ENCODE measurements around the gene PPP3CA. TPM values are rescaled to one million over a fixed set of nuclear protein-coding genes. Genes with fewer than 3 reads are reported as not detected.

The PPP3CA gene
- total RNA-seq (2014; rRNA removed; shearing (Covaris generic)) (42.3 and 57.0 TPM in 2 replicates), polyA plus RNA-seq (2016; fragmentation: Nextera tagmentation; extraction: Ambion mirVana) (40.9 and 42.8 TPM in 2 replicates)

DNA sequence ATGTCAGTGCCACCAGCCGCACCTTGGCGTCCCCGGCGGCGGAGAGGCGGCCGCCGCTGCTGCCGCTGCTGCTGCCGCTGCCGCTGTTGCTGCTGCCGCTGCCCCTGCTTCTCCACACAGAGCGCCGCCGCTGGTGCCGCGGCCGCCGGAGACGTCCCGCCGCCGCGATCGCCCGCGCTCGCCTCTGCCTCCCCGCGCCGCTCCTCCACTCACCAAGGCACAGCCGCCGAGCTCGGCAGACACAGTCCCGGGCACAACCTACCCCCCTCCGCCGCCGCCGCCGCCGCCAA lies at the start of gene PPP3CA:
TSS of gene PPP3CA (minus strand) at position 260 of the 290 bp plus-strand sequence.
- Histone ChIP-seq H3K27me3 (replicated peaks; ENCODE audit: insufficient read depth) (no peaks in the 10 kb centered on the region), H3K36me3 (ENCODE audit: low read depth) (no peaks in the 10 kb centered on the region)
- in situ Hi-C loops (cut with MboI): no loop called here

DNA sequence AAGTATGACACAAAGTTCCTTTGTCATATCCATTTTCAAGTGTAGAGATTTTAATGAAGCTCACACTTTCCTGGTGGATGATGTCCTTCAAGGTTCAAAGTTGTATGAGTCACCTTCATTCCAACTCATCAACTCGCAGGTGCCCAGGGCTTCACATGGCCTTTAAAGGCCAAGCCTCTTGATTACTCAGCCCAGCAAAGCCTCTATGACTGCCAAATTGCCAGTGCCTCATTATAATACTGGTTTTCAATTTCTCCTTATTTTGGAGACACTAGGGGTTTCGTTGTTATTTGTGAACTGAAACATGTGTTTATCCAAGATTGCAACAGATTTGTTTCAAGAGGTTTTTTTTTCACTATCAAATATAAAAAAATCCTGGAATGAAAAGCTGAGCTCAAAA lies 45.9 kb upstream of the PPP3CA start:
- in situ Hi-C loops (cut with MboI): no loop called here

More for the DNA sequence above, at the start of gene PPP3CA:
- Histone ChIP-seq H3F3A (ENCODE audit: insufficient read depth) (peaks cover 19% of the 10 kb centered on the region), H2AFZ (peak within 1 kb of the TSS; percentile 92), H3K9me2 (ENCODE audit: insufficient read depth) (no peaks in the 10 kb centered on the region), H3K4me3 (peak within 1 kb of the TSS; percentile 96), H3K4me2 (ENCODE audit: unreplicated experiment) (peak within 1 kb of the TSS; percentile 95), H4K20me1 (ENCODE audit: insufficient read depth) (no peaks in the 10 kb centered on the region), H3K9ac (peak within 1 kb of the TSS; percentile 84), H3K4me1 (ENCODE audit: insufficient read depth) (peaks cover 20% of the 10 kb centered on the region), H3K9me3 (ENCODE audit: low read depth) (no peaks in the 10 kb centered on the region), H3K27ac (peak within 1 kb of the TSS; percentile 83), H3K79me2 (ENCODE audit: insufficient read depth) (peaks cover 38% of the 10 kb centered on the region)
- no peak for TF ChIP-seq EZH2 (IDR thresholded peaks at IDR 0.05; ENCODE audit: insufficient read depth, poor library complexity, severe bottlenecking)
- no peak for TF ChIP-seq EZH2phosphoT487 (IDR thresholded peaks at IDR 0.05; ENCODE audit: insufficient read depth, low read depth)
- WGBS, 2 experiments (ENCODE audit: low coverage in 1 of 2, low lambda C conversion rate in 2 of 2, missing lambda C conversion rate in 2 of 2): 0 to 8% methylated on average over 2 to 41 of the region's 41 CpGs
- no peak for DNase-seq

GRCh38 chr4:101370663-101371210 lies 23.4 kb upstream of the PPP3CA start:
- TF ChIP-seq EZH2phosphoT487 (IDR thresholded peaks at IDR 0.05; ENCODE audit: insufficient read depth, low read depth) (no peak), EZH2 (IDR thresholded peaks at IDR 0.05; ENCODE audit: insufficient read depth, poor library complexity, severe bottlenecking) (no peak)
- Histone ChIP-seq H3K4me2 (ENCODE audit: unreplicated experiment) (no peak overlapping the region), H2AFZ (no peak overlapping the region), H3F3A (ENCODE audit: insufficient read depth) (peaks cover 23% of the 10 kb centered on the region), H4K20me1 (ENCODE audit: insufficient read depth) (no peaks in the 10 kb centered on the region), H3K79me2 (ENCODE audit: insufficient read depth) (no peaks in the 10 kb centered on the region), H3K9ac (no peak overlapping the region), H3K27ac (no peak overlapping the region), H3K9me3 (ENCODE audit: low read depth) (no peaks in the 10 kb centered on the region), H3K9me2 (ENCODE audit: insufficient read depth) (no peaks in the 10 kb centered on the region; the same call in 1 of the 2 replicates), H3K4me1 (ENCODE audit: insufficient read depth) (peaks cover 23% of the 10 kb centered on the region), H3K4me3 (no peak overlapping the region), H3K36me3 (ENCODE audit: low read depth) (no peaks in the 10 kb centered on the region), H3K27me3 (replicated peaks; ENCODE audit: insufficient read depth) (no peaks in the 10 kb centered on the region)
- 74 to 75% methylated on average over 5 of the region's 5 CpGs for WGBS, 2 experiments (ENCODE audit: low coverage in 1 of 2, low lambda C conversion rate in 2 of 2, missing lambda C conversion rate in 2 of 2)
- in situ Hi-C loops (cut with MboI): no loop called here
- DNase-seq: no peak

More for the DNA sequence above, 45.9 kb upstream of the PPP3CA start:
- no peak for TF ChIP-seq EZH2phosphoT487 (IDR thresholded peaks at IDR 0.05; ENCODE audit: insufficient read depth, low read depth)
- no peak for TF ChIP-seq EZH2 (IDR thresholded peaks at IDR 0.05; ENCODE audit: insufficient read depth, poor library complexity, severe bottlenecking)
- no peaks in the 10 kb centered on the region for H3K9me3 ChIP-seq (ENCODE audit: low read depth)
- no peaks in the 10 kb centered on the region for H3K9me2 ChIP-seq (ENCODE audit: insufficient read depth)
- no peak overlapping the region for H3K4me3 ChIP-seq
- H3K27me3 ChIP-seq (replicated peaks; ENCODE audit: insufficient read depth): no peaks in the 10 kb centered on the region
- H4K20me1 ChIP-seq (ENCODE audit: insufficient read depth): no peaks in the 10 kb centered on the region
- H3K27ac ChIP-seq: no peak overlapping the region
- no peaks in the 10 kb centered on the region for H3F3A ChIP-seq (ENCODE audit: insufficient read depth)
- peak; percentile 64 for DNase-seq
- no peaks in the 10 kb centered on the region for H3K79me2 ChIP-seq (ENCODE audit: insufficient read depth)
- no peaks in the 10 kb centered on the region for H3K36me3 ChIP-seq (ENCODE audit: low read depth)
- no peak overlapping the region for H3K9ac ChIP-seq
- no peak overlapping the region for H3K4me2 ChIP-seq (ENCODE audit: unreplicated experiment)
- peaks cover 8% of the 10 kb centered on the region for H3K4me1 ChIP-seq (ENCODE audit: insufficient read depth)
- no peak overlapping the region for H2AFZ ChIP-seq
- 0 to 4% methylated on average over 2 of the region's 2 CpGs for WGBS, 2 experiments (ENCODE audit: low coverage in 1 of 2, low lambda C conversion rate in 2 of 2, missing lambda C conversion rate in 2 of 2)

DNA sequence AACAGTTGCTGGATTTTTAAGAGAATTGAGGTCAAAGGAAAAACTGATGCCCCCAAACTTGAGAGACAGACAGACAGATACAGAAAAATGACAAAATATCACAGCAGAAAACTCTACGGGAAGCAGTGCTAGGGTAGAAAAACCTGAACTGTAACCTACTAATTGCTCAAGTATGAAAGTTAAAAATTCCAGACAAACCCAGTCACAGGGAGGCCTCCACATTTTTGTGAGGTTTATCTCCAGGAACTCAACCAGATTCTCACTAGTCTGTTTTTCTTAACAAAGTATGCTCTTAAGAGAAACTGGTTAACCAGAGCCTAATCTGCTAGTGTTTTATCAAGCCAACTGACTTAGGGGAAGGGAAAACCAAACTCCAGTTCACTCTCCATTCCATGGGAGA lies 19.9 kb upstream of the PPP3CA start:
- H3K9ac ChIP-seq: peak overlapping the region; percentile 31; the same call in 1 of the 2 replicates
- no peaks in the 10 kb centered on the region for H3K36me3 ChIP-seq (ENCODE audit: low read depth)
- no peaks in the 10 kb centered on the region for H3K9me3 ChIP-seq (ENCODE audit: low read depth)
- no peaks in the 10 kb centered on the region for H4K20me1 ChIP-seq (ENCODE audit: insufficient read depth)
- TF ChIP-seq EZH2phosphoT487 (IDR thresholded peaks at IDR 0.05; ENCODE audit: insufficient read depth, low read depth) (no peak), EZH2 (IDR thresholded peaks at IDR 0.05; ENCODE audit: insufficient read depth, poor library complexity, severe bottlenecking) (no peak)
- DNase-seq: peak; percentile 86
- peak overlapping the region; percentile 75 for H3K27ac ChIP-seq
- no peaks in the 10 kb centered on the region for H3K27me3 ChIP-seq (replicated peaks; ENCODE audit: insufficient read depth)
- H3K79me2 ChIP-seq (ENCODE audit: insufficient read depth): no peaks in the 10 kb centered on the region
- H3K4me3 ChIP-seq: no peak overlapping the region
- 0 to 4% methylated on average over 1 of the region's 1 CpG for WGBS, 2 experiments (ENCODE audit: low coverage in 1 of 2, low lambda C conversion rate in 2 of 2, missing lambda C conversion rate in 2 of 2)
- in situ Hi-C loops (cut with MboI): no loop called here
- peaks cover 23% of the 10 kb centered on the region for H3F3A ChIP-seq (ENCODE audit: insufficient read depth)
- peaks cover 25% of the 10 kb centered on the region for H3K4me1 ChIP-seq (ENCODE audit: insufficient read depth)
- peak overlapping the region; percentile 71 for H2AFZ ChIP-seq
- no peaks in the 10 kb centered on the region; the same call in 1 of the 2 replicates for H3K9me2 ChIP-seq (ENCODE audit: insufficient read depth)
- H3K4me2 ChIP-seq (ENCODE audit: unreplicated experiment): peak overlapping the region; percentile 65
